ENCODE data around the gene UBE2QL1.

The UBE2QL1 gene

DNA sequence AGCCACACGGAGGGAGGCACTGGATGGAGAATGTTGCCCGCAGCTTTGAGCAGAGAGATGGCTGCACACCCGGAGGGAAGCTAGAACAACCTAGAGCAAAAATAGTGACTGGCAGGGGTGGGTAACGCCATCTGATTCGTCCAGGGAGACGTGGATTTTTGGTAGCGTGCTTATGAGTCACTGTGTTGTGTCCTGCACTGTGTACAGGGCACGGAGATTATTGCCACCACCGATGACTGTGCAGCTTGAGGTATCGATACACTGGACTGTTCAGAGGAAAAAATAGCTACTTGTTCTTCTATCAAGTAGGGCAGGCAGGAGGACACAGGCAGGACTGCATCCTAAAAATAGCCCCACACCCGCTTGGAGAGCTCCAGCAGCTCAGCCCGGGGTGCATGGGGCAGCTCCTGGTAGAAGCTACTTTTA, 6.0 kb downstream of the UBE2QL1 start:
- DNase-seq (ENCODE audit: low read depth in 2 of 2) = no peak

- no peak for DNase-seq (ENCODE audit: low read depth in 2 of 2)
Measured at GRCh38 chr5:6455571-6456200, 7.0 kb downstream of the UBE2QL1 start.

DNA sequence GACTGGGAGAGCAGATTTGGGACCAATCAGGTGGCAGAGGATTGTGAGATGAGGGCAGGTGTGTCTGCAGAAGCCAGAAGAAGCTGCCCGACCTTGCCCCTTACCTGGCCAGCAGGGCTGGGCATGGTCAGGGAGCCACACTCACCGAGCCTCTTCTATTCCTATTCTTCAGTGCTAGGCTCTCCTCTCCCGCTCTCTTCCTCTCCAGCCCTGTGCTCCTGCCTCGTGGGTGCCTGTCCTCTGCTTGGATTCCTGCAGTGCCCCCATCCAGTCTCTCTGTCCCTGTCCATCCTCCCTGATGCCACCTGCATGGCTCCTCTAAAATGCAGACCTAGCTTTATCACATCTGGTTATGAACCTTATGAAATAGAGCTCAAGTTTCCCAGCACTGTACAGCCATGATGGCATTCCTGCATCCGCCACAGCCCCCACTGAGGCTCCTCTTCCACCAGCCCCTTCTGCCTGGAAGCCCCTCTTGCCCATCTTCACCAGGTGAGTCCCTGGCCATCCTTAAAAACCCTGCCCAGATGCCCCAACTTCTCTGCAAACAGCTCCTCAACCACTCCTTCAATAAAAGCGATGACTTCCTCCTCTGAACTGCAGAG, 8.2 kb downstream of the UBE2QL1 start:
- DNase-seq (ENCODE audit: low read depth in 2 of 2) = no peak

DNA sequence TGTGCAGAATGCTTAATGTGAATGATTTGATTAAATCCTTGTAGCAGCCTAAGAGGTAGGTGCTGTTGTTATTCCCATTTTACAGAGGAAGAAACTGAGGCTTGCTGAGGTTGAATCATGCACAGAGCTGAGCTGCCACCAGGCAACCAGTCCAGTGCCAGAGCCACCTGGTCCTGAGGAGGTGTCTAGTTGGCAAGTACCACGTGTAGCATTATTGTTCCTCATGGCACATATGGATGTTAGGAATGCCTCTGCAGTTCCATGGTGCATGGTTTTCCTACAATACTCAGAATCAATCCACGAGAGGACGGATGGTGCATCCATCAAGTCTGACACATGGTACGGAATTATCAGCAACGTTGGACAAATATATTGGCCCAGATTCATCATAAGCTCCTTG, 8.9 kb downstream of the UBE2QL1 start:
- no peak for DNase-seq (ENCODE audit: low read depth in 2 of 2)

DNA sequence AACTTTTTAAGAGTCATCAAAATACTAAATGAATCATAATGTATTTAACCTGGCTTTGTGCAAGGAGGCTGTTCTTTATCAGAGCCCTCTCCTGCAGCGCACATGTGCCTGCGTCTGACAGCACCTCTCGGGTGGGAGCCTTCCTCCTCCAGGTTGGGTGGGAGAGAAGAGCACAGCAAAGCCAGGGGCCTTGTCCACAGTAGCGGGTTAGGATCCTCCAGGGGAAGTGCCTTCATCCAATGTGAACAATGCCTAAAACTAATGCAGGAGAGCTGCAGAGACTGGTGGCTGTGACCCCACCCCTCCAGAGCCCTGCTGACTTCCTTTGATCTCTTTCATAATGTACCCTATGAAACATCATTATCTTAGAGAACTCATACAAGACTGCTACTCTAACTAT, 10.2 kb downstream of the UBE2QL1 start:
- no peak for DNase-seq (ENCODE audit: low read depth in 2 of 2)

GRCh38 chr5:6459896-6460295, 11.2 kb downstream of the UBE2QL1 start:
- no peak for DNase-seq (ENCODE audit: low read depth in 2 of 2)

DNA sequence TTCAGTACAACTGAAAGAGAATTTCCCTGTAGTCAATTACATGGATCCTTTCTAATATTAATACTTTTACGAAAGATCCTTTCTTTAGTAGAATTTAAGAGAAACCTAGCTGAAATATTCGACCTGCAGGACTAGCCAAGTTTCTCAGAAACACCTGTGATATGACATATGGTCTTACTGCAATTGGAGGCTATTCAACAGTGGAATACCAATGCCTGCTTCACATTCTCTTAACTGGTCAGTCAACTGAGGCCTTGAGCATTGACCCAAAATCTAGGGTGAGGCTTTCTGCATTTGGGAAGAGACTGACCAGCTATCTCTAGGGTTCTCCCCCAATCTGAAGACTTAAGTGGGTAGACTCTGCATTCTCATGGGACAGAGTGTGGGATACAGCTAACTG, 12.3 kb downstream of the UBE2QL1 start:
- DNase-seq (ENCODE audit: low read depth in 2 of 2) = no peak

DNA sequence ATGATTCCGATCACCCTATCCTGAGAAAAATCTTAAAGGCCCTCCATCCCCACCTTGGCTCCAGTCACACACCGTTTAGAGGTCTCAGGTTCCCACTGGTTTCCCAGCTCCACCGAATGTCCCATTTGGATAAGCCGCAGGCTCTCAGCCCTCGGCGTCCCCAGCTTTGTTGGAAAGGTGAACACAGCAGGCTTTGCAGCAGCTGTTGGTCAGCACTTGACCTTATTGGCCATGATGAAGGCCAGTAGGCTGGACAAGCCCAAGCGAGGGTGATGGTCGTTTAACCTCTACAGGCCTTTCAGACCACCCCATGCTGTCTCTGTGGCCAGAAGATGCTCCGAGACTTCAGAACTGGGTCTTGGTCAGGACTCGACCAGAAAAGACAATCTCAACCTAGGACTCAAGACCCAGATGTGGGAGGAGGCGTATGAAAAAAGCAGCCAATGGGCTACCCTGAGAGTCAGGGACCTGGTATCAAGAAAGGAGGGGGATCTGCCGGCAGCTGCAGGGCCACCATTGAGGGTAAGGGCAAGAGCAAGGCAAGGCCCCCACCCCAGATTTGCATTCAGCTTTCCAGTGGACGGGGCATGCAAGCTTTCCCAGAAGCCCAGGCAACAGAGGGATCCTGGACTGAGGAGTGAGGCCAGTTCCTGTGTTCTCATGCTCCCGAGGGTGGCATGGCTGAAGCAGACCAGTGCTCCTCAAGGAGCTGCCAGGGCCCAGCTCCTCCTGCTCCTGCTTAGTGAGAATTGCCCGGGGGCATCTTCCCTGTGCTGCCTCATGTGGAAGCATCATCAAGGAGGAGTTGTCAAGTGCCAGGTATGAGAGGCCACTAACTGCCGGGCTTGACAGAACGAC, 13.4 kb downstream of the UBE2QL1 start:
- DNase-seq (ENCODE audit: low read depth in 2 of 2) = no peak

- no peak for DNase-seq (ENCODE audit: low read depth in 2 of 2)
Measured at GRCh38 chr5:6462671-6463070, 14.0 kb downstream of the UBE2QL1 start.

GRCh38 chr5:6464441-6464840, 15.8 kb downstream of the UBE2QL1 start:
- no peak for DNase-seq (ENCODE audit: low read depth in 2 of 2)

DNA sequence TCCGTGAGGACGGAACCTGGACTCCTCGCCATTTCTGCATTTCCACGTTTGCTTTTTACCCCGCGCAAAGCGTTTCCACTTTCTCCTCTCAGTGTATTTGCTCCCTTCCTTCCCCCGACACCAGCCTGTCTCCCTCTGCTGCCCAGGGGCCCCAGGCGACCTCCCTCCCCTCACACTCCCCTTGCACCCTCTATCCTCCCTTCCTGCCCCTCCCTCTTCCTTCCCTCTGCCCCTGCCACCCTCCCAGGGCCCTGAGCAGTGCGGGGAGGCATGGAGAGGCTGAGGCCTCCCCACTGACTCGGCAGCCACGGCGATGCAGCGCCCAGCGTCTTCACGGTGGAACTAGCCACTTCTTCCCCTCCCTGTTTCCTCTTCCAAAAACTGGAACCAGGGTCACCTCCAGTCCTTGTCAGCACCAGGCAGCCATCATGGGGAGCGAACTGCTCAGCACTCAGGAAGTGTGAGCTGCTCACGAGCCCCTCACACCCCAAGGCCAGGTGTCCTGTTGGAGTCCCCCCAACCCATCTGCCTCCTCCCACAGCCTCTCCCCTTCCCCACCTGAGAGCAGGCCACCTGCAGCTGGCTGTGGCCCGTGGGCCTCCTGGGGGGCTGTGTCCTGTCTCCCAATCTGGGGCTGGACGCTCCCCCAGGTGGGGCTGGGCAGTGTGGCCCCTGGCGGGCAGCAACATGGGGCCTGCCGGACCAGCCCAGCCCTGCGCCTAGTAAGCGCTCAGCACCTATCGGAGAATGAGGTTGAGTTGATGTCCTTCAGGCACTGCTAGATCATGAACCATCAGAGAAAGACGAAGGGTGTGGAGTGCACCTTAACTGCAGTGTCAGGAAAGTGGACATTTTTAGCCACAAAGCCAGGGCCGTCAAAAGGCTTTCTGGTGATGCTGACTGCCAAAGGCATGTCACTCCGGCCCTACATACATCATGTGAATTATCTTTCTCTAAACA, 17.5 kb downstream of the UBE2QL1 start:
- no peak for DNase-seq (ENCODE audit: low read depth in 2 of 2)

DNA sequence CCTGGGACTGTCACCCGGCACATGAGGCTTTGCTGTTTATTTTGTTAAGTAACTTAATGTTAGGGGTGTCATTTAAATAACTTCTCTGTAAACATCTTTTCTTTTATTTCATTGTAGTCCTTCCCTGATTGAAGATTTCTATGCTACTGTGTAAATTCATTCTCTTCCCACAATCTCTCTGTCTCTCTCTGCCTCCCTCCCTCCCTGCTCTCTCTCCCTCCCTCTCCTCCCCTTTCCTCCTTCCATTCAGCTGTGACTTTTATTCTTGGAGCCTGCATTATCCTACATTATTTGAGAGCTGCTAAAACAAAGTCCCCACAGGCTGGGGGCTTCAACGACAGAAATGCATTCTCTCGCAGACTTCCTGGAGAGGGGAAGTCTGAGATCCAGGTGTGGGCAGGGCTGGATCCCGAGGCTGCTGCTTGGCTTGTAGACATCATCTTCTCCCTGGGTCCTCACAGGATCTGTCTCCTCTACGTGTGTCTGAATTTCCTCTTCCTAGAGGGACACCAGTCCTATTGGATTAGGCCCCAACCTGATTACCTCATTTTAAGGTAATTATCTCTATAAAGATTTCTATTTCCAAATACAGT, 18.4 kb downstream of the UBE2QL1 start:
- no peak for DNase-seq (ENCODE audit: low read depth in 2 of 2)

- DNase-seq (ENCODE audit: low read depth in 2 of 2) = no peak
Measured at GRCh38 chr5:6467591-6467990, 18.9 kb downstream of the UBE2QL1 start.

DNA sequence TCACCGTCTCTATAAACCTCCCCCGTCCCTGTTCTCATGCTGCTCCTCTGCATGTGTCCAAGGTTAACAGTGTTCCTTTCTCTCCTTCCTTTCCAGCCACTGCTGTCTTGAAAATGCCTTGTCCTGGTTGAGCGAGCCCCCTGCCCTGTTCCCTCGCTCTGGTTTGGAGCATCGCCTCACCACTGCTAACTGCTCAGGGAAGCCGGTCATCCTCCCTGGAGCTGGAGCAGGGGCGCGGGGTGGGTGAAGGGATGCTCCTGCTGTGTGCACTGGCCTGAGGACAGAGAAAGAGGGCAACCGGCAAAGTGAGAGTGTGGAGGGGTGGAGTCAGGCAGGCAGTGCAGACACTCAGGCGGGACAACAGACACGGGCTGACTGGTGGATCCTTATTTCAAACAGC, 19.4 kb downstream of the UBE2QL1 start:
- DNase-seq (ENCODE audit: low read depth in 2 of 2) = no peak

- no peak for DNase-seq (ENCODE audit: low read depth in 2 of 2)
Measured at GRCh38 chr5:6468870-6469269, 20.2 kb downstream of the UBE2QL1 start.

DNA sequence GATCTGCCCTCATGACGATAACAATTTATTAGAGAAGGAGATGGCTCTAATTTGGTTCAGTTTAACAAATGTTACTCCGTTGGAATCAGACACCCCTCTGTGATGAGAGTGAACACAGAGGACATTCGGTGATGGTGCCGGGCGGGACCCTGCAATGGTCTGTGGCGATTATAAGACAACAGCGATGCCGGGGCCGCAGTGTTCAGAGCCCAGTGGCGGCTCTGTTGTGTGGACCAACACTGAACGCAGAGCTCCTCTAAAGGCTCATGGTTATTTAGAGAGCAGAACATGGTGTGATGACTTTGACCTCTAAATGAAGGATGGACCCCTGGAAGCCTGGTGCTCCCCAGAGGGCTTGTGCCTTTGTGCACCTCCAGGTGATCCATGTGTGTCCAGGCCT, 21.2 kb downstream of the UBE2QL1 start:
- no peak for DNase-seq (ENCODE audit: low read depth in 2 of 2)

- DNase-seq (ENCODE audit: low read depth in 2 of 2) = no peak
Measured at GRCh38 chr5:6470672-6471071, 22.0 kb downstream of the UBE2QL1 start.

DNA sequence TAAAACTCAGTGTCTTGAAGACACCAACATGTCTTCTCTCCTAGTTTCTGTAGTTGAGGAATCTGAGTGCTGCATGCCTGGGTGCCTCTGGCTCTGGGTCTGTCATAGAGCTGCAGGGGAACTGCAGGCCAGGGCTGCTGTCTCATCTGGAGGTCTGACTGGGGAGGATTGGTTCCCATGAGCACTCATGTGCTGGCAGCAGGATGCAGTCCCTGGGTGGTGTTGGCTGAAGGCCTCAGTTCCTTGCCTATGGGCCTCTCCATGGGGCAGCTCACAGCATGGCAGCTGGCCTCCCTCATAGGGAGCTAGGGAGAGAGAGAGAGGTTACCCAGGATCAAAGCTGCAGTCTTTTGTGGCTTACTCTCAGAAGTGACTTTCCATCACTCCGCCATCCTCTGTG, 22.6 kb downstream of the UBE2QL1 start:
- no peak for DNase-seq (ENCODE audit: low read depth in 2 of 2)

DNA sequence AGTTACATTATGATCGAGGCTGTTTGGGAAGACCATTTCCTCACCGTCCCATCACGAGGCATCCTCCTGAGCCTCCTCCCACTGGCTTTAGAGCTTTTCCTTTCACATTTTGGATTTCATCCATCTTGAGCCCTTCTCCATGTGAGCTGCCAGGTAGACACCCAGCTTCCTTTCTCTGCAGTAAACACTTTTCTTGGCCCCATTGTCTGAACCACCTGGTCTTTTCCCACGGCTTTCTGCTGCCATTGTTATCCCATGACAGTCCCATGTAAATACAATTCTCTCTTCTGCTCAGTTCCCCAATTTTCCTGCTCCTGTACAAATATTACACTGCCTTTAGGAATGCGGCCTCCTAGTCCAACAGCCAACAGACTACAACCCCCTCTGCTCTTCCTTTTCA, 24.1 kb downstream of the UBE2QL1 start:
- no peak for DNase-seq (ENCODE audit: low read depth in 2 of 2)

GRCh38 chr5:6473284-6473683, 24.6 kb downstream of the UBE2QL1 start:
- DNase-seq (ENCODE audit: low read depth in 2 of 2) = no peak

GRCh38 chr5:6475626-6476312, 27.1 kb downstream of the UBE2QL1 start:
- DNase-seq (ENCODE audit: low read depth in 2 of 2) = no peak

All from fibroblast of skin of left quadriceps (primary cell).